GM19099 (cell line): ENCODE data around the gene RYK.

Experiments
- POLR2A ChIP-seq: IDR thresholded peaks from 3 replicates; pipeline ENCODE4 v1.6.1; 2011; ENCODE audit warnings: low read depth; ENCODE audit not compliant: insufficient read length; ENCODE audit errors: extremely low read depth

Gene RYK

DNA sequence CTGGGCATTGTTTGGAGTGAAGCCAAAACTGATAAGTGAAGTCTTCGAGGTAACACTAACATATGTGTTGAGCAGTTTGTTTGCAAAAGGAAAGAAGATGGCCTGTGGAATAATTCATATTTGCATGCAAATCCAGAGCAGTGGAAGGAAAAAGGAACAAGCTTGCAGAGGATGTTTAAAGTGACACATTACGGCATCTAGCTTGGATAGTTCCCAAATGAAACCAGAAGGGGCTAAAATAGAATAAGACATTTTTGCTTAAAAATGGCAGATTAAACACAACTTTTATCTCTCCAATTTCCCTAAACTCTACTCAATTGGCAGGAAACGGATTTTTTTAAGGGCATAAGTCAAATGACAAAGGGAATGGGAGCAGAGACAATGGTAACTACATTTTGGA is 25.4 kb upstream of the RYK start:
- no peak for TF ChIP-seq POLR2A

DNA sequence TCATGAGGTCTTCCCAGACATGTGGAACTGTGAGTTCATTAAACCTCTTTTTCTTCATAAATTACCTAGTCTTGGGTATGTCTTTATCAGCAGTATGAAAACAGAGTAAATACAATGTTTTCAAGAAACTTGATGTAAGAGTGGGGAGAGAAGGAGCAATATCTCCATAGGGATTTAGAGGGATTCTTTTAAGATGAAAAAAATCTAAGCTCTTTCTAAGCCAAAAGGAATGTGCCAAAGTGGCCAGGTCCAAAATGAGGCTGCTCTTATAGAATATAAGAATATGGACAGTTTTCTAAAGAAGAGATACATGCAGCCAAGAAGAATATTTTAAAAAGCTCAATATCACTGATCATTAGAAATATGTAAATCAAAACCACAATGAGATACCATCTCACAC is 23.9 kb upstream of the RYK start:
- no peak for TF ChIP-seq POLR2A

DNA sequence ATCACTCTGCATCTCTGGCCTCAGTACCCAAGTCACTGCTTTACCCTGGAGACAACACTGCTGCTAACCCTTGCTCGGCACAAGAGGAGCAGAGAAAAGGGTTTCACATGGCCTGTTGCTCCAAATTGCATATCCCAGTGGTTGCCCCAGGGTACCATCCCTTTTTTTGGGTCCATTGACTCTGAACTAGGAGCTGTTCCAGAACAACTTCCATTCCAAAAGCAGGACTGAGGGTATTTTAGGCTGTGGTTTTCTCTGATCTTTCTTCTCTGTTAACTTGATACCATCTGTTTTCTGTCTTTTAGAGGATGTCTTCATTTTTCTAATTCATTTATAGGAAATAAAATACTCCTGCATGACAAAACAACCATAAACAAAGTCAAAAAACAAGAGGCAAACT is 17.3 kb upstream of the RYK start:
- no peak for TF ChIP-seq POLR2A

DNA sequence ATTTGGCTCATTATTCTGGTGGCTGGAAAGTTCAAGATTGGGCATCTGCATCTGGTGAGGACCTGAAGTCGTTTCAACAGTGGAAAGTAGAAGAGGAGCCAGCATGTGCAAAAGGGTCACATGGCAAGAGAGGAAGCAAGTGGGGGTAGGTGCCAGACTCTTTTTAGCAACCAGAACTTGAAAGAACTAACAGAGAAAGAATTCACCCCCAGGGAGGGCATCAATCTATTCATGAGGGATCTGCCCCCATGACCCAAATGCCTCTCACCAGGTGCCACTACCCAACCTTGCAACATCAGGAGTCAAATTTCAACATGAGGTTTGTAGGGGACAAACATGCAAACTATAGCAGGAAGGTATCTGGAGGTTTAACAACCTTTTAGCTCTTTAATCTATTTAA is 10.3 kb upstream of the RYK start:
- no peak for TF ChIP-seq POLR2A

DNA sequence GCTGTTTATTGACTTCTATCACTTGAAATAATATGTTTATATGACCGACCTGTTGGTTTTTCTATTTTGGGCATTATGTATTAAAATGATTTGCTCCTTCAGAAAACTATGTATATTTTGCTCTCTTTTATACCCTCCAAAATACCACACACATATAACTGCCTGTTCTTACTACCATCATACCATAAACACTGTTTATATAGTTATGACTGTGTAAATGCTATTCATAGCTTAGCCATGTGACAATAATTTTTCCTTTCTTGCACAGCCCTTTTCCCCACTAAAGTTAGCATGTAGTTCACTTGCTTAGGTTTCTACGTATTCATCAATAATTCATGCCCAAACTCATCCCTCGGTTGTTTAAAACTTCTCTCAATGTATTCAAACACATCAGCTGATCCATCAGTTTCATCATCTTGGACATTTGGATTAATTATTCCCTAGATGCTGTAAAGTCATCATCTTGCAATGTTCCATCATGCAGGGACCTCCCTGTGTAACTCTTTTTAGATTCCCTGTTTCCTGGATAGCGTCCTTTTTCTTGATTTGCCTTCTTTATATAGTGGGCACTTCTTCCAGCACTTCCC is 8.2 kb upstream of the RYK start:
- no peak for TF ChIP-seq POLR2A

DNA sequence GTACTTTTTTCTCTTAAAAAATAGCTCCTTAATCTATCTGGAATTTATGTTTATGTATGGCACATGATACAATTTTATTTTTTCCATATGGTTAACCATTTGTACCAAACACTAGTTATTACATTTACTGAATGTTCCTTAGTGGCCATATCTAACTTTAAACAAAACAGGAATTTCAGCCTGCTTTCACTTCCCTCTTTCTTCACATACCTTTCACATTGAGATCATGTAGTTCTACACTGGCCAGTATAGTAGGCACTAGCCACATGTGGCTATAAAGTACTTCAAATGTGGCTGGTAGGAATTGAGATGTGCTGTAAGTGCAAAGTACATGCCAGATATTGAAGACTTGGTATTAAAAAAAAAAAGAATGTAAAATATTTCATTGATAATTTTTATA is 4.7 kb upstream of the RYK start:
- TF ChIP-seq POLR2A: no peak

DNA sequence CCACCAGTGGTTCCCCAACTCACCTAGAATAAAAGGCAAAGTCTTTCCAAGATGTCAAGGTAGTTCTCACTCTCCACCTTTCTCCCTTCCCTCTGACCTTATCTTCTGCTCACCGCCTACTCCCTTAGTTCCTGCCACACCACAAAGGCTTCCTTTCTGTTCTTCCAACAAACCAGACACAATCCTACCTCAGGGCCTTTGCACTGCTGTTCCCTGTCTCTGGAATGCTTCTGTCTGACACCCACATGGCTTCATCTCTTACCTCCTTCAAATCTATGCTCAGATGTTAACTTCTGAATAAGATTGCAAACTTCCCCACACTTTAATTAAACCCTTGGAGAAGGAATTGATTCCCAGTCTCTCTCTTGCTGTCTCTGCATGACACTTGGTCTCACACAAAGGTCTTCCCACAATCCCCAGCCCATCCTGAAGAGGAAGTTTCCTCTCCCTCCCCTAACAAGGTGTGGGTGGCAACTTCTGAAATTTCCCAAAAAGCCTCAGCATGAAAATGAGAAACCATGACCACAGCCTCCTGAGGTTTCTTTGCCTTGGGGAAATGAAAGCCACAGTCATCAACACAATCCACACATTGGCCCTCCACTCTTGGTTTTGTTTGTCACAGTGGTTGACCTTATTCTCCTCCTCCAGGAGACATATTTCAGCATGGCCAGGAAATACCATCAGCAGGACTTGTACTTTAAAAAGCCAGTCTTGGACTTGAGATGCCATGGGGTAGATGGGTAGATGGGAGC is 3.0 kb upstream of the RYK start:
- TF ChIP-seq POLR2A: no peak

DNA sequence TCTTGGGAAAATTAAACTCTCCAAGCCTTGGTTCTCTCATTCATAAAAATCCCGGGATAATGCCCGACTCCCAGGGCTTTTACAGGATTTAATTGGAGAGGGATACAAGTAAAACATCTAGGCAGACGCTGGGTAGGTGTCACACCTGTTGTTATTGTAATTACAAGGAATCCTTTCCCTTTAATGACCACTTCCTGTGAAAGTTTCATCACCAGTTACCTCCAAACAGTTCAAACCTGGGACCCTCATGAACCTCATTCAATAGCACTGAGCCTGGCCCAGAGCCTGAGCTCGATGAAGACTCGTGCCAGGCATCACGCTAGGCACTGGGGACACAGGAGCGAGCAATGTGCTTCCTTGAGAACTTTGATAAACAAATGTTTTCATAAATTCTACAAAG is 2.1 kb upstream of the RYK start:
- no peak for TF ChIP-seq POLR2A

DNA sequence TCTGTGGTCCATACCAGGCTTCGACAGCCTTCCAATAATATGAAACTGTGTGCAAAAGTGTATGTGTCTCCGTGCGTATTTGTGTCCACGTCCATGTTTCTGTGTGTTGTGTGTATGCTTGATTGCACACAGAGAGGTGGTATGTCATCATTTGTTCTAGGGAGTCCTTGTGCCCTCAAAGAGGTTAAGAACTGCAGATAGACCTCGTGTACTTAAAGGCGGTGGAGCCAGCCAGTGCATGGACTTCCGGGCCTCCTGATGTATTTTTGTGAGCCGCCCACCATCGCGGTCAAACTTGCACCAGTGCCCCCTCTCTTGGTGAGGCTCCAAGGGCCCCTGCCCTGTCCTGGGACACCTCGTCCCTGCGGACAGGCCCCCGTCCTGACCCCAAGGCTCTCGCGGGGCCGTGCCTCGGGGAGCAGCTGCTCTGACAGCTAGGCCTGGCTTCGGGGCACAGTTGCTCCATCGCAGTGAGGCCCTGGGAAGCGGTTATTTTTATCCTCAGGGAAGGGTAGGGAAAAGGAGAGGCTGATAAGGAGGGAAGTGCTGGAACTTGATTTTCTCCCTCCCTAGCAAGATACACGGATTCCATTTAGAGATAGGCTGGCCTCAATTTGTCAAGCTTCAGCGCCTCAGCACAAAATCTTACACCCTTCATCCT is 1.2 kb upstream of the RYK start:
- TF ChIP-seq POLR2A: no peak

DNA sequence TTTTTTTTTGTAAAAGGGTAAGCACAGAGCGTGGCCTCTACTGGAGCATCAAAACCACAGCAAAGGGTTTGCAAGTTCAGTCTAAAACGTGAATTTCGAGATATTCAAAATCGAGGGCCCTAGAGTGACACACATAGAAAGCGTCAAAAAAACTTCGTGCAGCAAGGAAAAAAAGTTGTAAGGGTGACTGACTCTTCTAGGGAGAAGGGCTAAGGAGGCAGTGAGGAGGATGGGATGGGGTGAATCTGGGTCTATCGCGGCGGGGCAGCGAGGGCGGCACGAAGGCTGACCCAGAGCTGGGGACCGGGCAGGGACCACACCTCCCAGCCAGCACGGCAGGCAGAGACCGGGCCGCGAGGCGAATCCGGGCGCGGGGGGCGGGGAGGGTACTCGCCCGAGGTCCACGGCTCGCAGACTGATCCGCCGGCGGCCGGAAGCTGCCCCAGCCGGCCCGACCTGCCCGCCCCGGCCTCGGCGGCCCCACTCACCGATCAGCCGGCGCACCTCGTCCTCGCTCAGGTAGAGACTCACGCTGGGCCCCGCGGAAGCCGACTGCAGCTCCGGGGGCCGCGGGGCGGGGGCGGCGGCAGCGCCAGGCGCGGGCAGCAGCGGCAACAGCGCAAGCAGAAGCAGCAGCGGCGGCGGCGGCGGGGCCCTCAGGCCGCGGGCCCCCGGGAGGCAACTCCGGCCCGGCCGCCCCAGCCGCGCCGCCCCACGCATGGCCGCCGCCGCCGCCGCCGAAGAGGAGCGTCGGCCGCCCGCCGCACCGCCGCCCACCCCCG is 533 bp downstream of the RYK start:
- TF ChIP-seq POLR2A: no peak

DNA sequence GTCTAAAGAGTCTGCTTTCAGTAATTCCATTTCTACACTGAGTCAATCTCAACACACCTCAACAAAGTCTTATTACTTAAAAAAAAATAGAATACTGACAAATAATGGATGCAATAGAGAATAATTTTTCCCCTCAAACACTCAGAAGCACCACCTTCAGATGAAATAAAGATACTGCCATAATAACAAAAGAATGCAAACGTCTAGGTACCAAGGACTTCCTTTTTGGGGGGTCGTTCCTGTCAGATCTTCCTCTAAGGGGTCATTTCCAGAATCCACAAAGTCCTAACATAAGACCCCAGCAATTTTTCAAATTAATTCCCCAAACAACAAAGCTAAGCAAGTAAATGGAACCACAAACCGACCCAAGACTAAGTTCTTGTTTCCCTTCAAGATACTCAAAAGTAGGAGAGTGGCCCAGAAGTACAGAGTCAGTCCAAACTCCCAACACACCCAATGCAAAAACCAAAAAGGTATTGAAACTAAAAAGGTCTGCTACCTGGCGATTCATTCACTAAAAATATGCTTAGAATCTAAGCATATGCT is 1.3 kb downstream of the RYK start:
- no peak for TF ChIP-seq POLR2A

DNA sequence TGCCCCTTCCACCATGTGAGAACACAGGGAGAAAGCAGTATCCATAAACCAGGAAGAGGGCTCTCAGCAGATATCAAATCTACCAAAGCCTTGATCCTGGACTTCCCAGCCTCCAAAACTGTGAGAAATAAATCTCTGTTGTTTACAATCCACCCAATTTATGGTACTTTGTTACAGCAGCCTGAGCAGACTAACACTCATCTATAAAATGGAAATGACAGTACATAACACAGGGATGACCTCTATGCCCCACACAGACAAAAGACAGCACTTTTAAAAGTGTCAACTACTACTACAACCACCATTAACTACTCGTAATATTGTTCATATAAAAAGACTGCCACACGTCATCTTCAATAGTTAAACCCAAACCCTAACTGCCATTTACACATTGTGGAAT is 5.7 kb downstream of the RYK start:
- no peak for TF ChIP-seq POLR2A

DNA sequence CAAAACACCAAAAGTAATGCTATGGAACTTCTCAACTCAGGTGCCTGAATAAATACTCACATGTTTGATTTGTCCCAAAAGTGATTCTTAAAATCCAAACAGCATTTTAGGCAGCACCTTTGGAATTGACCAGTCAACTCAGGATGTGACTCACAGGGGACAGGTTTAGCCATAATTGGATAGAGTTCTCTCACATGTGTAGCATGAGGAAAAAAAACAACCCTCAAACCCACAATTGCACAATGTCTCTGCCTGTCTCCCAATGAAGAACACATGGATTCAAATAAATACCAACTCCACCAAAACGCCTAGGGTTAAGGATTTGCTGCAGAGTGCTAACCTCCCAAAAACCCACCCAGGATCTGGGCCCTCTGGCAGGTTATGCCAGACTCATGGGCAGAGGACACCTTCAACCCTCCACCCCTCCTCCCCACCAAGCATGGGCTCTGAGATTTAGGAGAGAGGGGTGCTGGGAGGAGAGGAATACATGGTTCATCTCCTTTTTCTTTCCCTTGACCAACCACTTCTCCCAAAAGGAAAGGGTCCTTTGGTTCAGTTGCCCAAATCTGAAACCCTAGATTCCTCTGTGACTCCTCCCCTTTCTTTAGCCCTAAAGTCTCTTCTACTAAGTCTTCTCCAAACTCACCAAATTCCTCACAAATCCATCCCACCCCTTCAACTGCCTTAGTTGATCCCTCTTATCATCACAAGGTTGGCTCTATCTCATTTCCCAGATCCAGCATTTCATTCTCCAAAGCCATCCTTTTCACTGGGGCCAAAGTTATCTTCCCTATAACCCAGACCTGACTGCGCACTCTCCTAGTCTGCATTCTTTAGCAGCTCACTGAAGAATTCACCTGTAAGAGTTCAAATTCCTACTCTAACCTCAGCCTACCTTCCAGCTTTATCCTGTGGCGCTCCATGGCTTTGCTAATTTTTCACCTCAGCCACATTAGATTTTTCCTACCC is 7.7 kb downstream of the RYK start:
- TF ChIP-seq POLR2A: no peak

DNA sequence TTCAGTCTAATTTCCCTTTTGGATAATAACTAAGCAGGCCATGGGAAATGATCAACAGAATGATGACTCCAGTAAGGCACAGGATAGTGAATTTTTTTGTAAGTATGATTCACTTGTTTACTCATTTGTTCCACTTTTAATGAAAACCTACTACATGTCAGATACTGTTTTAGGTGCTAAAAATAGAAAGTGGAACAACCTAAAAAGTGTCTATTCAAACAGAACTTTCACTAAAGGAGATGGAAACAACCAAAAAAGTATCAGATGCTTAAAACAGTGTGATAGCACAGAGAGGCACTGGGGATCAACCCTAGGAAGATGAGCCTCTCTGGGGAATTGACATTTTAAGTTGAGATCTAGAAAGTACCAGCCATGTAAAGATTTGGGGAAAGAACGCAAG is 11.1 kb downstream of the RYK start:
- no peak for TF ChIP-seq POLR2A
